ENCODE measurements around the gene CD6. TPM values are rescaled to one million over a fixed set of nuclear protein-coding genes. Genes with fewer than 3 reads are reported as not detected.

The CD6 gene
- polyA plus RNA-seq, 4 donors: 0.50 to 1.6 (median 1.6) TPM

DNA sequence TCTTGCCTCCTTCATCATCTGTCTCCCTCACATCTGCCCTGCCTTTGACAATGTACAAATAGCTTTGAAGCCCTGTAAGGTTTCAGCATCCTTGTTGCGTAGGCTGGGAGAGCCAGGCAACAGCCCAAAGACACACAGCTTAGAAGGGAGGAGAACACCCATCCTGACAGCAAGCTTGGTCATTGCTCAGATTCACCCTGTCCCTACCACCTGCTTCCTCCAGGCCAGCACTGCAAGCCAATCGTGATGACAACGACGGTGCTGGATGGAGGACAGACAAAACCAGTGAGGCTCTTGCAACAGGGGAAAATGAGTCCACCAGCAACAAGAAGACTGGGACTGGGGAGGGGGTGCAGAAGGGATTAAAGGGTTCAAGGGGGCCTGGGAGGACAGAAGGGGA, 97.9 kb downstream of the CD6 start:
- no peak for DNase-seq (ENCODE audit: low read depth in 4 of 4, low spot score in 3 of 4)

Other genes starting within 250 kb of the CD6 start
- not detected for gene MS4A18, start 247.0 kb upstream of the CD6 start, polyA plus RNA-seq (ENCODE audit: insufficient read length in 4 of 4)
- not detected for gene MS4A15, start 214.8 kb upstream of the CD6 start, polyA plus RNA-seq (ENCODE audit: insufficient read length in 4 of 4)
- under 1 TPM in 2 of 4 donors, not detected in 2; 0.13 to 0.31 TPM for gene MS4A10, start 186.3 kb upstream of the CD6 start, polyA plus RNA-seq (ENCODE audit: insufficient read length in 4 of 4)
- 10 to 100 TPM; 13.1 to 23.7 (median 18.5) TPM for gene CCDC86, start 129.6 kb upstream of the CD6 start, polyA plus RNA-seq (ENCODE audit: insufficient read length in 4 of 4)
- under 1 TPM; 0.14 to 0.74 (median 0.27) TPM for gene PTGDR2, start 115.7 kb upstream of the CD6 start, polyA plus RNA-seq (ENCODE audit: insufficient read length in 4 of 4)
- gene ZP1, start 104.1 kb upstream of the CD6 start, polyA plus RNA-seq (ENCODE audit: insufficient read length in 4 of 4): under 1 TPM in 1 of 4 donors, not detected in 3; 0.22 TPM
- gene PRPF19, start 65.1 kb upstream of the CD6 start, polyA plus RNA-seq (ENCODE audit: insufficient read length in 4 of 4): 100 to 1,000 TPM in 3 of 4 donors, 10 to 100 TPM in 1; 89.2 to 130 (median 118) TPM
- 100 to 1,000 TPM in 1 of 4 donors, 10 to 100 TPM in 3; 88.8 to 116 (median 91.3) TPM for gene TMEM109, start 57.5 kb upstream of the CD6 start, polyA plus RNA-seq (ENCODE audit: insufficient read length in 4 of 4)
- gene TMEM132A, start 47.2 kb upstream of the CD6 start, polyA plus RNA-seq (ENCODE audit: insufficient read length in 4 of 4): 100 to 1,000 TPM in 1 of 4 donors, 10 to 100 TPM in 3; 56.2 to 107 (median 63.1) TPM
- gene SLC15A3, start 19.5 kb upstream of the CD6 start, polyA plus RNA-seq (ENCODE audit: insufficient read length in 4 of 4): 10 to 100 TPM; 18.9 to 30.1 (median 23.8) TPM
- under 1 TPM; 0.06 to 0.42 (median 0.08) TPM for gene CD5, start 130.8 kb downstream of the CD6 start, polyA plus RNA-seq (ENCODE audit: insufficient read length in 4 of 4)
- 10 to 100 TPM; 14.1 to 22.8 (median 17.1) TPM for gene VPS37C, start 189.7 kb downstream of the CD6 start, polyA plus RNA-seq (ENCODE audit: insufficient read length in 4 of 4)
- 1 to 10 TPM in 1 of 4 donors, under 1 TPM in 2, not detected in 1; 0.29 to 1.3 (median 0.32) TPM for gene PGA3, start 231.8 kb downstream of the CD6 start, polyA plus RNA-seq (ENCODE audit: insufficient read length in 4 of 4)

All from left renal pelvis (tissue), 4 donors.